ENCODE data around the gene BUB3. TPM values are rescaled to one million over a fixed set of nuclear protein-coding genes. Genes with fewer than 3 reads are reported as not detected.

The BUB3 gene, protein sequence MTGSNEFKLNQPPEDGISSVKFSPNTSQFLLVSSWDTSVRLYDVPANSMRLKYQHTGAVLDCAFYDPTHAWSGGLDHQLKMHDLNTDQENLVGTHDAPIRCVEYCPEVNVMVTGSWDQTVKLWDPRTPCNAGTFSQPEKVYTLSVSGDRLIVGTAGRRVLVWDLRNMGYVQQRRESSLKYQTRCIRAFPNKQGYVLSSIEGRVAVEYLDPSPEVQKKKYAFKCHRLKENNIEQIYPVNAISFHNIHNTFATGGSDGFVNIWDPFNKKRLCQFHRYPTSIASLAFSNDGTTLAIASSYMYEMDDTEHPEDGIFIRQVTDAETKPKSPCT
- total RNA-seq (2014; rRNA removed; shearing (Covaris generic)): 220 and 223 TPM in 2 replicates

- DNase-seq (ENCODE audit: low spot score): peak; percentile 99
Measured at GRCh38 chr10:123154092-123154710, at the start of gene BUB3. BUB3 (plus strand) TSS chr10:123154402; CDS start chr10:123154918, 516 bp downstream.

DNA sequence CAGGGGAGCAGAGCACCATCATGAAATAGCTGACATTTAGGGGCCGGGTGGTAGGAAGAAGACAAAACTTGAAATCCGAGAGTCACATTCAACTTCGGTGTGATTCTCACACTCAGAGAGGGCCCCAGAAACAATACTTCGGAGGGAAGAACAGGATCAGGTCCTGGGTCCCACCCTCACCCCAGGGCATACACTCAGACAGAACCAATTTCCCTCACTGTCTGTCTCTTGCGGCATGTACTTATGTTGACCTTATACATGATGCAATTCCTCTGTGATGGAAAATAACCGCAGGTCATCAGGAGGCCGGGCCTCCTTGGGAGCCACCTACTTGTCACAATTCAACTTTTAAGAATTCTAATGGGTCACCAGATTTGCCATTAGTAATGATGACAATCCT, 44.7 kb upstream of the BUB3 start:
- DNase-seq (ENCODE audit: low spot score): peak; percentile 69

DNA sequence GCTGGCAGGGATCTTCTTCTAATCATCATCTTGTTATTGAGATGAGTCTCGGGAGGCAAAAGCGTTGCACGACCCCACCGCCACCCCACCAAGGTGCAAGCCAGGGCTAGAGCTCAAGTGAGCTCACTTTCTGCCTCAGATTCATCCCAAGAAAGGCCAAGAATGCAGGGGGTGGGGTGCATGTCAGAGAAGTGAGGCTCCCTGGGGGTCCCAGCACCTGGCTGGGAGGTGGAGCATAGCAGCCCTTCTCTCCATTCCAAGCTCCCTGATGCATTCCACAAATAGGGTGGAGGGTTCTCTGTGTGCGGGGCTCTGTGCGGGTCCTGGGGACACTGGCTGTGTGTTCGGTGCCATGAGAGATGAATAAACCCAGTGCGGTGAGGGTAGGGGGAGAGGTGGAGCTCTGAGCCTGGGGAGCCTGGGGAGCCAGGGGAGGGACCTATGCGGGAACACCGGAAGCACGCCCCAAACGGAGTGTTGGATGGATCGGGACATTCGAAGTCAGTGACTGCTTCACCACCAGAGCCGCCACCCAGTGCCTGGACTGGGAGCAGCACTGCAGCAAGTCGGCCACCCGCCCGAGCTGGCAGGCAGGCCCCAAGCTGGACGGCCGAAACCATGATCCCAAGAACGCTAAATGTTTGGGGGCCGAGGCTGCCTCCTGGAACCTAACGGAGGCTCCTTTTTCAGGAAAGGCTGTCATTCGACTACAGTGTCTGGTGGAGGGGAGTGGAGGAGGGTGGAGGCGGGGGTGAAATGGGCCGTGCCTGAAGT, 36.4 kb upstream of the BUB3 start:
- DNase-seq (ENCODE audit: low spot score): no peak

- no peak for DNase-seq (ENCODE audit: low spot score)
Measured at GRCh38 chr10:123119081-123119480, 35.1 kb upstream of the BUB3 start.

DNA sequence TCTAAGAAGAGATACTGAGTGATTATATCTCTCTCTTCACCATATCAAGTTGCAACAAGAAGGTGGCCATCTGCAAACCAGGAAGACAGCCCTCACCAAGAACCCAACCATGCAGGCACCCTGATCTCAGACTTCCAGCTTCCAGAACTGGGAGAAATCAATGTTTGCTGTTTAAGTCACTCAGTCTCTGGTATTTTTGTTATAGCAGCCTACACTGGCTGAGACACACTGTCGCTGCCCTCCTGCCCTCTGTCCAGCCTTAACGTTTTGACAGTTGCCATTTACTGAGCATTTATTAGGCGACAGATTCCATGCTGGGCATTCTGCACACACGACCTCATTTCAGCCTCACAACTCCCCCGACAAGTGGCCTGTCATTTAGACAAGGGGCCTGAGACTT, 28.0 kb upstream of the BUB3 start:
- no peak for DNase-seq (ENCODE audit: low spot score)

GRCh38 chr10:123129618-123130271, 24.5 kb upstream of the BUB3 start:
- no peak for DNase-seq (ENCODE audit: low spot score)

- DNase-seq (ENCODE audit: low spot score): peak; percentile 77
Measured at GRCh38 chr10:123132576-123133477, 21.4 kb upstream of the BUB3 start.

DNA sequence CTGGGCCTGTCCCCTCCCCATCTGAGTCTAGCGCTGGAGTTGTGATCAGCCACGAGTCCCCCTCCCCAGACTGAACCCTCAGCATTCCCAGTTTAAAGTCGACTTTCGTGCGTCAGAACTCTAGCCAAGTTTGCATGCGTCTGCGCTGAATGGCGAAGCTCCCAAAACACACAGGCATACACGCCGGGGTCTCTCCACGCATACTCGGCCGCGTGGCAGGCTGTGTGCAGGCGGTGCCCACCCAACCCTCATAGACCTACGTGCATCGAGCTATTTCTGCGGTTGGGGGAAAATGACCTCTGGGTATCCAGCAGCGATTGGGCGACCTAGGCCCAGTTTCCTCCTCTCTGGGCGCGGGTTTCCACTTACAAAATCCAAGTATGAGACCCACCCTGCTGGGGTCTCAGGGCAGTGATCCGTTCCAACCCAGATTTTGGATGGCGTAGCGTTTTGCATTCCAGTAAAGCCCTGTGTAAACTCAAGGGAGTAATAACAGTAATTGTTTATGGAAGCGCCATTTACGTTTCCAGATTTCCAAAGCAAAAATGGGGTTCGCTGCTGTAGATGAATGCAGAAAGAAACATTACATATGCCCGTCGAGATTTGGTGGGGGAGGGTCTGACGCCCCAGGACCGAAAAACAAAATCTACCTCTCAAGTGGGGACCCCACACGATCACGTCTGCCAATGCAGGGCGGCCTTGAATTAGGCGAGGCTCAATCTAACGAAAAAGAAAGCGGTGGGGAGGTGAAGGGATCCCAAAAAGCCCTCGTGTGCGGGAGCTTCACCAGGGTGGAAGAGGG, 20.5 kb upstream of the BUB3 start:
- DNase-seq (ENCODE audit: low spot score): no peak

- no peak for DNase-seq (ENCODE audit: low spot score)
Measured at GRCh38 chr10:123134343-123134914, 19.8 kb upstream of the BUB3 start.

GRCh38 chr10:123134915-123135414, 19.2 kb upstream of the BUB3 start:
- no peak for DNase-seq (ENCODE audit: low spot score)

DNA sequence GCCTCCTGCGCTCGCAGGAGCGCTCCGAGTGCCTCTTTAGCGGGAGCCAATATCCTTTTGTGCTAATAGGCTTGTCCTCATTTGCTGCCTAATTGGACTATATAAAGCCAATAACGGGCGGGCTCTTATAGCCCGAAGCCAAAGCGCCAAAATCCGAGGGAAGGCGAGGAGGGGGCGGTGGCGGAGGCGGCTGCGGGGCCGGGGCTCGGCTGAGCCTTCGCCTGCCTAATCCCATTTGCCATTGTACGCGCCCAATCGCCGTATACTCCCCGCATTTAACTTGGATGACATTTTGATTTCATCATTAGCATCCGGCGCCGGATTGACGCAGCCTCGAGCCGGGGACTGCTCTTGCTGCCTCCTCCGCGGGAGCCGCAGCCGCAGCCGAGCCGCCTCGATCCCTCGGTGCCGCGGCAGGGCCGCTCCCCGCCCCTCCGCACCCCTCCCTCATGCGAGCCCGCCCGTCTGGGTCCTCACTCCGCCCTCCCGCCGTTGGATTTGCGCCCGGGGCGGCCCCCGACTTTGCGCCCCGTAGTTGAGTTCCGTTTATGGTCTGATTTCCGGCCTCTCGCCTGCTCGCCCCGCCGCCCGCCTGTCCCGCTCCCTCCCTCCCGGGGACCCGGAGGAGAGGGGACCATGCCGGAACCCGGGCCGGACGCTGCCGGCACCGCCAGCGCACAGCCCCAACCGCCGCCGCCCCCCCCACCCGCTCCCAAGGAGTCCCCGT, 18.6 kb upstream of the BUB3 start, which contains the start of gene HMX3:
Gene HMX3 (plus strand): TSS at position 556 of the 727 bp plus-strand sequence. CDS start 81 bp downstream, at position 637.
- DNase-seq (ENCODE audit: low spot score): no peak

GRCh38 chr10:123136221-123136805, 17.9 kb upstream of the BUB3 start:
- no peak for DNase-seq (ENCODE audit: low spot score)

DNA sequence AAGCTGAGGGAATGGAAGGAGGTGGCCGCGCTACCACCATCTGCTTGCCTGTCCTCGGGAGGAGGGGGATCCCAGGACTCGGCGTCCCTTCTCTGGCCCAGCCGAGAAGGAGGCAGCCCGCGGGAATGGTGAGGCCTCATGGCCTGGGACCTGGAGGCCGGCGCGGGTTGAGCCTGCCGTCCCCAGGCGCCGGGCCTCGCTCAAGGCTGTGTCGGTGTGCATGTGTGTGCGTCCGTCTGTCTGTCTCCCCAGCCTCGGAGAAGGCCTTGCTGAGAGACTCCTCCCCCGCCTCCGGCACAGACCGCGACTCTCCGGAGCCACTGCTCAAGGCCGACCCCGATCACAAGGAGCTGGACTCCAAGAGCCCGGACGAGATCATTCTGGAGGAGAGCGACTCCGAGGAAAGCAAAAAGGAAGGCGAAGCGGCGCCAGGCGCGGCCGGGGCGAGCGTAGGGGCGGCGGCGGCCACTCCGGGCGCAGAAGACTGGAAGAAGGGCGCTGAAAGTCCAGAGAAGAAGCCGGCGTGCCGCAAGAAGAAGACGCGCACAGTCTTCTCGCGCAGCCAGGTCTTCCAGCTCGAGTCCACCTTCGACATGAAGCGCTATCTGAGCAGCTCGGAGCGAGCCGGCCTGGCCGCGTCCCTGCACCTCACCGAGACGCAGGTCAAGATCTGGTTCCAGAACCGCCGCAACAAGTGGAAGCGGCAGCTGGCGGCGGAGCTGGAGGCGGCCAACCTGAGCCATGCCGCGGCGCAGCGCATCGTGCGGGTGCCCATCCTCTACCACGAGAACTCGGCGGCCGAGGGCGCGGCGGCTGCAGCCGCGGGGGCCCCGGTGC, 17.2 kb upstream of the BUB3 start:
- no peak for DNase-seq (ENCODE audit: low spot score)

DNA sequence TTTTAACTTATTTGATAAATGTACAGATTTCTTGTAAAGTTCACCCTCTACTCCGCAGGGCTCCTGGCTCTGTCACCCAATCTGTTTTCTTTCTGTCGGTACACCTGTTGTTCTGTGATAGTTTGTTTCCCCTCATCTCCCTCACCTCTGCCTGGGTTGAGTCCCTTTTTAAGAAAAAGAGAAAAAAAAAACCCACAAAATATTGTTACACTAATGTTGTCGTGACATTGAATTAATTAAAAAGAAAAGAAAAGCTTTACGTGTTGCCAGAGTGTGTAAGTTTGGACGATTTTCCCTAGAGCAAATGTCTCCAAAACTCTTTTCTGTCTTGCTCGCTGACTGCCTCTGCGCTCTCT, 15.1 kb upstream of the BUB3 start:
- no peak for DNase-seq (ENCODE audit: low spot score)

DNA sequence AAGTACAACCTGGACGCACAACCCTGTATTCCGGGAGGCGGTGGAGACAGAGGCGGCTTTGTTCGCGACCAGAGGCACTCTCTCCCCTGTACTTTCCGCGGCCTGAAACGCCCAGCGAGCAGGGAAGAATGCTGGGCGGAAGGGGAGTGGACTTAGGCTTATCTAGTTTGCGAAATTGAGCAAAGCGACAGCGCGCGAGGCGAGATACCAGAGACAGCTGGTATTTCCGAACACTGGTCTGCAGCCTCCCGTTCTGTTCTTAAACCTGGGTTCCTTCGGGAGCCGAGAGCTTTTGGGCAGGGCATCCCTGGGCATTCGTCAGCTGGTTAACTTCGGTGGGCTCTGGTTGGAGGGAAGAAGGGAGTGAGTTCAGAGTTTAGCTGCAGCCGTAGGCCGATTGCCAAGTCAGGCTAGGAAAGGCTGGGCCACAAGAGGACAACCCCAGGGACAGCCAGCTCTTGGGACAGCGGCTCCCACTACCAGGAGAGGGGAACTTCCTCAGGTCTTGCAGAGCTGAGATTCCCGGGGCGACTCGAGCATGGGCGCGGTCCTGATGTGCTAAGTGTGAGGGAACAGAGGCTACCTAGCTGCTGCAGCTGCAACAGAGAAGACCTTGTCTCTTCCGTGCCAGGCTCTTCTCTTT, 14.6 kb upstream of the BUB3 start:
- no peak for DNase-seq (ENCODE audit: low spot score)

- no peak for DNase-seq (ENCODE audit: low spot score)
Measured at GRCh38 chr10:123140164-123140982, 13.8 kb upstream of the BUB3 start.

All from H4 (cell line).